M059J (cell line): ENCODE data around the gene MDN1. TPM values are rescaled to one million over a fixed set of nuclear protein-coding genes. Genes with fewer than 3 reads are reported as not detected.
A peak's percentile ranks its signal among the peaks of the same experiment; 100 is the strongest.
"Not testable (repeated sequence)": the region's sequence is repeated elsewhere in the genome, so short reads cannot be mapped to it uniquely, and the experiment has no call there.

ENCODE experiments used
- DNase-seq: peaks from one replicate; pipeline ENCODE4 v3.0.0-alpha.2; 2012; ENCODE audit warnings: low read depth
- total RNA-seq: library from RNA; depleted of rRNA; stranded (reverse); fragments of >200 nt; shearing (Covaris generic); gene quantifications from 2 replicates; pipeline ENCODE4 v1.2.3, GENCODE V29; 2014

Gene MDN1
- total RNA-seq, 1 experiment from 2014 or later, result 8.7 TPM

DNA sequence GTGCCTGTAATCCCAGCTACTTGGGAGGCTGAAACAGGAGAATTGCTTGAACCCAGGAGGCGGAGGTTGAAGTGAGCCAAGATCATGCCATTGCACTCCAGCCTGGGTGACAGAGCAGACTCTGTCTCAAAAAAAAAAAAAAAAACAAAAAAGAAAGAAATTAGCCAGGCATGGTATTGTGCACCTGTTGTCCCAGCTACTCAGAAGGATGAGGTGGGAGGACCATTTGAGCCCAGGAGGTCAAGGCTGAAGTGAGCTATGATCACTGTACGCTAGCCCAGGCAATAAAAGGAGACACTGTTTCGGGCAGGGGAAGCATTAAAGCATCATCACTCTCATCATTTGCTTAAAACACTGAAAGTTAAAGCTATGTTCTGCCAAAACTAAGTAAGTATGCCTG, 6.2 kb downstream of the MDN1 start:
- not testable (repeated sequence) for DNase-seq

GRCh38 chr6:89807581-89807980, 12.0 kb downstream of the MDN1 start:
- DNase-seq, result no peak

DNA sequence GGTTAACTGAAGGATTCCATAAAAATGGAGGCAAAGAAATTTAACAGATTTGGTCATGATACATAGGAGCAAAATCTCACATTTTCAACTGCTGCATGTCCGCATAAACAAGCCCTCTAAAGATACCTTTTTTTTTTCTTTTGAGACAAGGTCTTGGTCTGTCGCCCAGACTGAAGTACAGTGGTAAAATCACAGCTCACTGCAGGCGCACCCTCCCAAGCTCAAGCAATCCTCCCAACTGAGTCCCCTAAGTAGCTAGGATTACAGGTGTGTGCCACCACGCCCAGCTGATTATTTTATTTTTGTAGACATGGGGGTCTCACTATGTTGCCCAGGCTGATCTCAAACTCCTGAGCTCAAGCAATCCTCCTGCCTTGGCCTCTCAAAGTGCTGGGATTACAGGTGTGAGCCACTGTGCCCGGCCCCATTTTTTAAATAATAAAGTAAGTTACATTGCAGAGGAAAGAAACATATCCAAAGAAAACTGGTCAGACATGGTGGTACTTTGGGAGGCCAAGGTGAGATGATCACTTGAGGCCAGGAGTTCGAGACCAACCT, 13.7 kb downstream of the MDN1 start:
- no peak for DNase-seq

DNA sequence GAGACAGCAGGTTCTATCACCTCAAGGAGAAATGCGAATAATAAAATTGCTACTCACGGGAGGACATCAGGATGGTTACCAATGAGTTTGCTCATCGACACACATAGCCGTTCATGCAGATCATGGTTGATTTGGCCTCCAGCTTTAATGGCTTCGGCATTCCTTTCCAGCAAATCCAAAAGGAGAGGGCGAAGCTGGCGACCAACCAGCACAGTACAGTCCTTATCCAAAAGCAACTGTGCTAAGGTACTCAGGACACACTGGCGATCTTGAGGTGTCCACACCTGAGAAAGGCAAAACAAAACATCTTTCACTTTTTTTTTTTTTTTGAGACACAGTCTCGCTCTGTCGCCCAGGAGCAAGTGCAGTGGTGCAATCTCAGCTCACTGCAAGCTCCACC, 16.3 kb downstream of the MDN1 start:
- DNase-seq, result no peak

GRCh38 chr6:89799756-89800155, 19.8 kb downstream of the MDN1 start:
- DNase-seq, result no peak

- DNase-seq, result no peak
Measured at GRCh38 chr6:89799096-89799495, 20.5 kb downstream of the MDN1 start.

GRCh38 chr6:89797317-89797716, 22.3 kb downstream of the MDN1 start:
- DNase-seq, result peak; percentile 80

DNA sequence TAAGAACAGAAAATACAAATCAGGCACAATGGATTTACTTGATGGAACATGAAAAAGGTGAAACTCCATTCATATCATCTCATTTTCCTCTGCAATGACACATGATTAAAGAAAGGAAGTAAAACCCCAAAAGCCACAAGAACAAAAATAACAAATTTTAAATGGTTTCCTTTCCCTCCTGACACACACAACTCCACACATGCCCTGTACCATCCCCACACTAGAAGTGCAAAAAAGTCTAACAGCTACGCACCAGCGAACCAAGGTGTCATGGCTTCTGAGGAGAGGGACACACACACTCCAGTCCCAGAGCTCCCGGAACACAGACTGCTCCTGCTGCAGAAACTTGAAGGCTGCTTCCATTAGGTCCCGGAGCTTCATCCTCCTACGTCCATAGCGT, 25.3 kb downstream of the MDN1 start:
- DNase-seq, result no peak

DNA sequence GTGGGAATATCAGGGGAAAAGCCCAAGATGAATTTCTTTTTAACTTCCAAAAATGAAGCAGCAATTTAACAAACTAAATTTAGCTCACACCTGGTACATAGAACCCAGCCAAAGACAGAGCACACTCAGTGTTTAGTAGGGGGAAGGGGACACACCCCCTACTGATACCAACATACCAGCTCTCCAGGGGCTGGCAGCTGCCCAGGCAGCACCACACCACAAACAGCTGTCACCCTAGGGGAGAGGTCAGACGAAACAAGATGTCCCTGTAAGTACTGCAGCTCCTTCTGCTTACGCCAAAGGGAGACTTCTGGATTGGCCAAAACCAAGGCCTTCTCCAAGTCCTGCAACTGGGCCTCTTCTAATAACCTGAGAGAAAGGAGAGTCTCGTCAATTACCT, 26.0 kb downstream of the MDN1 start:
- DNase-seq, result no peak

- peak; percentile 23 for DNase-seq
Measured at GRCh38 chr6:89792881-89793280, 26.7 kb downstream of the MDN1 start.

DNA sequence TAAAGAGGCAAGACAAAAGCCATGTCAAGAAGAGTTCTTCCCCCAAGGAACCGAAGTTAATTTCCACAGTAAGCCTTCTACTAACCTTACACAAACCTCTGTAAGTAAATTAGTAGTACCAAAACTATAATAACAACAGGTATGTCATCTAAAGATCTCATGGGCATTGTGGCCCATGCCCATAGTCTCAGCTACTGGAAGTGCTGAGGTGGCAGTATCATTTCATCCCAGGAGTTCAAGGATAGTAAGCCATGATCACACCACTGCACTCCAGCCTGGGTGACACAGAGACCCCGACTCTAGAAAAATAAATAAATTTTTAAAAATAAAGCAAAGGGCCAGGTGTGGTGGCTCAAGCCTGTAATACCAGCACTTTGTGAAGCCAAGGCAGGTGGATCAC, 29.2 kb downstream of the MDN1 start:
- DNase-seq, result no peak

DNA sequence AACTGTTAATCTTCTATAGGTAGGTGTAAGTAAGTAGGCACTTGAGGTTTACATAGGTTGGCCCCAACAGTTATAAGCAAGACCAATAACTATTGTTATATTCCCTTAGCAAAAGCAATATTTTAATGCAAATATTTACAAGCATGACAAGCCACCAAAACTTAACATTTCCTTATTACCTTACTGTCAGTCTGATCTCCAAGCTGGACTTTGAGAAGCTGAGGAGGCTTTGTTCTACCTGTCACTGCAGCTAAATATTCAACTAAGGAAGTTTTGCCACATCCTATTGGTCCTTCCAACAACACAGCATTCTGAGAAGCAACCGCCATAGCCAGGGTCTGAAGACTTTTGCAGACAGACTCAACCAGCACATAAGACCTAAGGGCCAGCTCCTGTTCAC, 29.6 kb downstream of the MDN1 start:
- DNase-seq, result no peak

- DNase-seq, result no peak
Measured at GRCh38 chr6:89787660-89788328, 31.8 kb downstream of the MDN1 start.

- no peak for DNase-seq
Measured at GRCh38 chr6:89786970-89787369, 32.6 kb downstream of the MDN1 start.

DNA sequence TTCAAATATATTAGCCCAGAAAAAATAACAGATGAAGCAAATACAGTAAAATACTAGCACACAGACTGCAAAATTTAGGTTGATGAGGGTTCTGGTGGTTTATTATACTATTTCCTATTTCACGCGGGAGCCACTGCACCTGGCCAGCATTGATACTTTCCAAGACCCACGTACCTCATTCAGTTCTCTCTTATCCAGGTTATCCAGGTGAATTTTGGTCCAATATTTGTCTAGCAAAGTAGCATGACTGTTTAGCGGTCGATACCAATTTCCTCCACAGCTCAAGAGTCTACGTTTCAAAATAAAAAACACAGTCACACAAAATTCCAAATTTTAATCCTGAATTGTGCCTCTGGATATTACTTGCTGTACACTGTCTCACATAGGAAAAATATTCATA, 34.8 kb downstream of the MDN1 start:
- DNase-seq, result no peak

DNA sequence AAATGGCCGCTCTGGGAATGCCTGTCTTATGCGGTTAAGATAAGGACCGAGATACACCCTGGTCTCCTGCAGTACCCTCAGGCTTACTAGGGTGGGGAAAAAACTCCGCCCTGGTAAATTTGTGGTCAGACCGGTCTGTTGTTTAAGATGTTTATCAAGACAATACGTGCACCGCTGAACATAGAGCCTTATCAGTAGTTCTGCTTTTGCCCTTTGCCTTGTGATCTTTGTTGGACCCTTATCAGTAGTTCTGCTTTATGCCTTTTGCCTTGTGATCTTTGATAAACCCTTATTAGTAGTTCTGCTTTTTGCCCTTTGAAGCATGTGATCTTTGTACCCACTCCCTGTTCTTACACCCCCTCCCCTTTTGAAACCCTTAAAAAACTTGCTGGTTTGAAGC, 36.3 kb downstream of the MDN1 start:
- DNase-seq, result not testable (repeated sequence)

DNA sequence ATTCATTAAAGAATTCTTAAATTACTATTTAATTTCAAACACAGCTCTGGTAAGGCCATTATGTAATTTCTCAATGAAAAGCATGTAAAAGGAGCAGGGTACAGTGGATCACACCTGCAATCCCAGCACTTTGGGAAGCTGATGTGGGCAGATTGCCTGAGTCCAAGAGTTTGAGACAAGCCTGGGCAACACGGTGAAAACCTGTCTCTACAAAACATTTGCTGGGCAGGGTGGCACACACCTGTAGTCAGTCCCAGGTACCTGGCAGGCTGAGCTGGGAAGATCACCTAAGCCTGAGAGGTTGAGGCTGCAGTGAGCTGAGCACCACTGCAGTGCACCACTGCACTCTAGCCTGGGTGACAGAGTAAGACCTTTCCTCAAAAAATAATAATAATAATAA, 37.4 kb downstream of the MDN1 start:
- no peak for DNase-seq

DNA sequence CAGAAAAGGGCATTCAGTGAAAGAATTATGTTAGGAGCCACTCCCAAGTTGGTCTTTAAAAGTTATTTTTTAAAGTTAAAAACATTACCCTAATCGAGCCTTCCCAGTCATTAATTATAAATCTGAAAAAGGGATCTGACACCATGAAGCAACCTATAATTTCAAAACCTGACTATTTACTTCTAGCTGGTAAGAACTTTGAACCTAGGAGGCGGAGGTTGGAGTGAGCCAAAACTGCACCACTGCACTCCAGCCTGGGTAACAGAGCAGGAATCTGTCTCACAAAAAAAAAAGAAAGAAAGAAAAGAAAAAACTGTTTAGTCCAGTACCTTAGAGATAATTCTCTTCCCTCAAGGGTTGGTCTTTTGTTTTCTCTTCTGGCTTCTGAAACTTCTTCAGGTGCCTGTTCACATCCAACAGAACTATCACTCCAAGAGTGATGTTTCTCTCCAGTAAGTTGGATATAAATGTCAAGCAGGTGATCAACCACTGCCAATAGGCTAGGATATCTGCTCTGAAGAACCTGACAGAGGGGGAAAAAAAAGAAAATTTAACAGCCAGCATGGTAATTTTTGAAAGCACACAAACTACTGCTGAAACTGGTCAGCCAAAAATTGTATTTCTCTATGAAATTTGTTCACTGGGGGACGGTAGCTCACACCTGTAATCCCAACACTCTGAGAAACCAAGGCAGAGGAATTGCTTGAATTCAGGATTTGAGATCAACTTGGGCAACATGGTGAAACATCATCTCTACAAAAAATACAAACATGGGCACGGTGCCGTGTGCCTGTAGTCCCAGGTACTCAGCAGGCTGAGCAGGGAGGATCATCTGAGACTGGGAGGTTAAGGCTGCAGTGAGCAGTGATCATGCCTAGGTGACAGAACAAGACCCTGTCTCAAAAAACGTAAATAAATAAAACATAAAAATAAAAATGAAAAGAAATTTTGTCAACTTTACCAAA, 38.2 kb downstream of the MDN1 start:
- no peak for DNase-seq

- no peak for DNase-seq
Measured at GRCh38 chr6:89777455-89777854, 42.1 kb downstream of the MDN1 start.

GRCh38 chr6:89776583-89777233, 42.9 kb downstream of the MDN1 start:
- DNase-seq, result peak; percentile 5

DNA sequence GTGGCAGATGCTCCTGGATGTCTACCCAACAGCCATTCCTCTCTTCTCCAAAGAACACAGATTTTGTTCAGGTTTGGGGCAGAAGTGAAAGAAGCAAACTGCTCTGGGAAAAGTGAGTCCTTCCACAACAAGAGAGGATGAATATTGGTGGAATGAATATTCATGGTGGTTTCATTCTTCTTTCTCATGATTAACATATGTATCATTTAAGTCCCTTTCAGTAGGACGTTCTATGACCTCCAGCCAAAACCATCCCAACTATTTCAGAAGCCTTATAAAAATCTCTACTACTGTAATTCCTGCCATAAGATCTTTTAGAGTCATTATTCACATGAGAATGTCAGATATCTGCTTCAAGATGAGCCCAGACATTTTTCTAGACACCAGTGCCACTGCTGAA, 44.4 kb downstream of the MDN1 start:
- DNase-seq, result no peak

GRCh38 chr6:89769572-89769971, 50.0 kb downstream of the MDN1 start:
- DNase-seq, result no peak
